HepG2 (cell line): ENCODE data around the gene DLG2. TPM values are rescaled to one million over a fixed set of nuclear protein-coding genes. Genes with fewer than 3 reads are reported as not detected.
"Not testable (repeated sequence)": the region's sequence is repeated elsewhere in the genome, so short reads cannot be mapped to it uniquely, and the experiment has no call there.

ENCODE experiments used
- ATAC-seq: fragments of 200-7000 bp; cut with Tn5 transposase; 3 replicates; pipeline ENCODE4 v1.9.1; 2020; ENCODE audit warnings: mild to moderate bottlenecking, moderate library complexity
- BruUV-seq: library from RNA; stranded (reverse); fragments of 400-500 nt; replicated peaks from 2 replicates; lab custom pipeline; 2021; lab: Mats Ljungman, UMichigan
- CTCF ChIA-PET: fragments of 300-600 bp; formaldehyde crosslinking; extraction: SDS; loops from one replicate; lab custom pipeline; 2021; ENCODE audit warnings: low total read pairs, inconsistent platforms, low intra/inter-chr PET ratio; lab: Yijun Ruan, JAX
- POLR2A ChIA-PET: fragments of 350-600 bp; sonication (Branson Sonifier 250); formaldehyde crosslinking; loops from one replicate; lab custom pipeline; 2020; ENCODE audit warnings: antibody characterized with exemption, inconsistent platforms; lab: Yijun Ruan, JAX
- DNase-seq: peaks from one replicate; pipeline ENCODE4 v3.0.0-alpha.2; 2015; ENCODE audit warnings: low spot score
- FAIRE-seq: peaks from 3 replicates; lab custom pipeline; 2011; peaks lifted over from hg19 to GRCh38; lab: Jason Lieb, UNC
- H2AFZ ChIP-seq: one replicate; pipeline ENCODE4 v1.6.1; 2011; ENCODE audit warnings: low read length, inconsistent platforms
- H3K27ac ChIP-seq: fragments of 300-600 bp; 3 replicates; pipeline ENCODE4 v1.8.0; 2011; ENCODE audit warnings: mixed run types, mild to moderate bottlenecking, mixed read lengths, low read length, inconsistent platforms; ENCODE audit not compliant: insufficient read depth; ENCODE audit errors: extremely low read length
- H3K27me3 ChIP-seq, 2 experiments: fragments of 200-600 bp in 1 of 2; 2 replicates in 1 of 2; 3 replicates in 1 of 2; pipeline versions ENCODE4 v1.6.0 to v1.8.0; 2011; ENCODE audit warnings: low read length in 2 of 2, mild to moderate bottlenecking in 2 of 2, moderate library complexity in 2 of 2, inconsistent platforms in 1 of 2; ENCODE audit not compliant: insufficient read depth in 2 of 2, control insufficient read depth in 1 of 2
- H3K36me3 ChIP-seq, 2 experiments: fragments of 200-600 bp in 1 of 2; replicated peaks in 1 of 2; 2 replicates in 1 of 2; 3 replicates in 1 of 2; pipeline versions ENCODE4 v1.5.1 to v1.8.0; 2011; ENCODE audit warnings: low read length in 2 of 2, inconsistent platforms in 1 of 2; ENCODE audit not compliant: insufficient read depth in 2 of 2, control insufficient read depth in 1 of 2
- H3K4me1 ChIP-seq: 2 replicates; pipeline ENCODE4 v1.5.1; 2012; ENCODE audit warnings: low read length, inconsistent platforms; ENCODE audit not compliant: insufficient read depth
- H3K4me2 ChIP-seq: 2 replicates; pipeline ENCODE4 v1.6.0; 2011; ENCODE audit warnings: low read depth, low read length, inconsistent platforms
- H3K4me3 ChIP-seq, 3 experiments: fragments of 200-600 bp in 1 of 3; sonication (generic), shearing (Covaris generic) in 1 of 3; replicated peaks in 1 of 3; 2 replicates each; pipeline ENCODE4 v1.5.1; 2011 to 2016; ENCODE audit warnings: low read length in 3 of 3, inconsistent platforms in 2 of 3, low read depth in 2 of 3, mild to moderate bottlenecking in 2 of 3, control low read depth in 1 of 3, mixed read lengths in 1 of 3; ENCODE audit not compliant: insufficient read depth in 1 of 3
- H3K79me2 ChIP-seq: one replicate; pipeline ENCODE4 v1.6.1; 2011; ENCODE audit warnings: low read length, inconsistent platforms; ENCODE audit not compliant: insufficient read depth
- H3K9ac ChIP-seq: 2 replicates; pipeline ENCODE4 v1.6.0; 2011; ENCODE audit warnings: mild to moderate bottlenecking, low read depth, low read length, inconsistent platforms; ENCODE audit not compliant: insufficient read depth
- H3K9me3 ChIP-seq: 2 replicates; pipeline ENCODE4 v1.5.1; 2012; ENCODE audit warnings: mild to moderate bottlenecking, low read length
- H4K20me1 ChIP-seq: 2 replicates; pipeline ENCODE4 v1.6.0; 2011; ENCODE audit warnings: inconsistent platforms, mild to moderate bottlenecking, low read length, moderate library complexity; ENCODE audit not compliant: insufficient read depth
- CBFB ChIP-seq: sonication (generic); formaldehyde crosslinking; IDR thresholded peaks from 2 replicates; pipeline ENCODE4 v1.4.0; 2020; ENCODE audit warnings: missing genetic modification reagents
- EHMT2 ChIP-seq: fragments of 200-600 bp; sonication (generic); IDR thresholded peaks from 2 replicates; pipeline ENCODE4 v1.7.0; 2017; ENCODE audit warnings: antibody characterized with exemption, low read depth, low read length, borderline replicate concordance
- GATAD2A ChIP-seq: IDR thresholded peaks from 2 replicates; pipeline ENCODE4 v1.6.1; 2016
- HDAC1 ChIP-seq: sonication (generic); formaldehyde crosslinking; IDR thresholded peaks from 2 replicates; pipeline ENCODE4 v1.5.1; 2020; ENCODE audit warnings: mild to moderate bottlenecking, missing genetic modification reagents
- MED1 ChIP-seq: sonication (generic); formaldehyde crosslinking; IDR thresholded peaks from 2 replicates; pipeline ENCODE4 v1.4.0; 2020; ENCODE audit warnings: missing genetic modification reagents
- NONO ChIP-seq, 2 experiments: fragments of 450-650 bp in 1 of 2; sonication (generic) in 1 of 2; formaldehyde crosslinking in 1 of 2; IDR thresholded peaks in 1 of 2; conservative IDR thresholded peaks in 1 of 2; 2 replicates each; pipeline versions ENCODE4 v1.6.1 to v1.8.0; 2017 to 2022; ENCODE audit warnings: mild to moderate bottlenecking in 1 of 2, missing genetic modification reagents in 1 of 2, moderate library complexity in 1 of 2
- NPAS2 ChIP-seq: sonication (generic); formaldehyde crosslinking; IDR thresholded peaks from 2 replicates; pipeline ENCODE4 v1.8.0; 2022; ENCODE audit warnings: mild to moderate bottlenecking, missing genetic modification reagents, borderline replicate concordance
- SETDB1 ChIP-seq: sonication (generic); formaldehyde crosslinking; IDR thresholded peaks from 2 replicates; pipeline ENCODE4 v1.5.1; 2020; ENCODE audit warnings: missing genetic modification reagents, mild to moderate bottlenecking, borderline replicate concordance
- SP5 ChIP-seq: IDR thresholded peaks from 2 replicates; pipeline ENCODE4 v1.6.1; 2016; ENCODE audit warnings: low read depth, borderline replicate concordance
- TCF12 ChIP-seq, 2 experiments: fragments of 450-650 bp in 1 of 2; sonication (generic) in 1 of 2; formaldehyde crosslinking in 1 of 2; IDR thresholded peaks; 2 replicates each; pipeline versions ENCODE4 v1.6.1 to v1.8.0; 2017 to 2022; ENCODE audit warnings: antibody characterized with exemption in 1 of 2, mild to moderate bottlenecking in 1 of 2, missing genetic modification reagents in 1 of 2, moderate library complexity in 1 of 2
- ZNF879 ChIP-seq: sonication (generic); formaldehyde crosslinking; IDR thresholded peaks from 2 replicates; pipeline ENCODE4 v1.8.1; 2023; ENCODE audit warnings: missing genetic modification reagents
- WGBS: methylation state at CpG from one replicate; pipeline ENCODE4 v1.1.6; 2017; ENCODE audit warnings: low lambda C conversion rate; 5-methylcytosine and 5-hydroxymethylcytosine counted together
- in situ Hi-C: cut with HindIII; loops from 2 replicates; pipeline ENCODE4 v1.10.0; 2017; ENCODE audit warnings: low pct_unique_long_range_greater_than_20kb; ENCODE audit not compliant: extremely low pct_ligation_motif_present
- intact Hi-C: fragments of 100-400 bp; cut with micrococcal nuclease; formaldehyde crosslinking; loops from one replicate; pipeline ENCODE4 v1.10.0; 2022; ENCODE audit not compliant: unreplicated experiment
- polyA plus RNA-seq, 8 experiments: library from polyadenylated mRNA; depleted of rRNA in 3 of 8; stranded (reverse) in 7 of 8; unstranded in 1 of 8; fragments of >200 nt; fragmentation: Illumina TruSeq in 4 of 8; extraction: Trizol in 4 of 8; gene quantifications; 2 replicates each; pipeline versions ENCODE4 v1.2.1 to v1.2.3, GENCODE V29; 2011 to 2016; ENCODE audit warnings: low read depth in 4 of 8, missing spikeins in 1 of 8, mixed read lengths in 1 of 8; ENCODE audit not compliant: insufficient read depth in 1 of 8
- total RNA-seq, 5 experiments: library from RNA; depleted of rRNA; stranded (reverse); fragments of >200 nt; fragmentation: Illumina TruSeq; extraction: Trizol; gene quantifications; 2 replicates each; pipeline ENCODE4 v1.2.3, GENCODE V29; 2016; ENCODE audit warnings: low read depth in 1 of 5

Gene DLG2
- total and polyA plus RNA-seq, 2 of the 13 experiments (the other 11 are each of a cell fraction or from before 2014, with no cell fraction given), result 0.46 to 1.0 TPM

GRCh38 chr11:85110246-85110645 lies 516.9 kb downstream of the DLG2 start:
- H3K4me3 ChIP-seq, in situ Hi-C loops, FAIRE-seq, H3K9ac ChIP-seq, BruUV-seq, ATAC-seq, H3K4me2 ChIP-seq, H3K27me3 ChIP-seq, H3K79me2 ChIP-seq, DNase-seq, H3K27ac ChIP-seq, intact Hi-C loops, H4K20me1 ChIP-seq, H3K4me1 ChIP-seq, H3K36me3 ChIP-seq, H3K9me3 ChIP-seq, H2AFZ ChIP-seq, CTCF ChIA-PET, POLR2A ChIA-PET: not testable (repeated sequence)
- WGBS, result 0% methylated on average over 1 of the region's 1 CpG

- TF ChIP-seq TCF12 (IDR thresholded peaks at IDR 0.05) (no peak), TCF12 (CRISPR knock-in tag; IDR thresholded peaks at IDR 0.05) (no peak), NPAS2 (no peak), SP5 (CRISPR knock-in tag) (no peak), ZNF879 (CRISPR knock-in tag) (no peak), HDAC1 (no peak), EHMT2 (no peak), NONO (IDR thresholded peaks at IDR 0.05) (no peak), NONO (CRISPR knock-in tag; conservative IDR thresholded peaks at IDR 0.05) (no peak), GATAD2A (CRISPR knock-in tag) (no peak), CBFB (CRISPR knock-in tag) (no peak), MED1 (CRISPR knock-in tag) (no peak), SETDB1 (CRISPR knock-in tag) (no peak)
- BruUV-seq, result no TSS peak
- H2AFZ ChIP-seq, result no peak overlapping the region
- no peak overlapping the region for H3K4me3 ChIP-seq
- in situ Hi-C loops (no loop called here), intact Hi-C loops (no loop called here)
- no peaks in the 10 kb centered on the region for H3K36me3 ChIP-seq
- ATAC-seq, result no peak
- CTCF ChIA-PET, result no interaction called here
- H3K9me3 ChIP-seq, result no peaks in the 10 kb centered on the region
- H3K9ac ChIP-seq, result no peak overlapping the region
- FAIRE-seq, result no peak
- no peaks in the 10 kb centered on the region for H3K4me1 ChIP-seq
- H3K79me2 ChIP-seq, result no peaks in the 10 kb centered on the region
- H3K27ac ChIP-seq, result no peak overlapping the region
- H3K4me2 ChIP-seq, result no peak overlapping the region
- no peak for DNase-seq
- WGBS, result 14% methylated on average over 4 of the region's 4 CpGs
- H3K27me3 ChIP-seq, result no peaks in the 10 kb centered on the region
- H4K20me1 ChIP-seq, result no peaks in the 10 kb centered on the region
- POLR2A ChIA-PET, result no interaction called here
Measured at GRCh38 chr11:85109141-85109540, 518.0 kb downstream of the DLG2 start.
